ENCODE measurements around the gene CXCR4.
"Not testable (repeated sequence)": the region's sequence is repeated elsewhere in the genome, so short reads cannot be mapped to it uniquely, and the experiment has no call there.

The CXCR4 gene

GRCh38 chr2:136077107-136077506, 40.8 kb downstream of the CXCR4 start:
- no peak for DNase-seq (ENCODE audit: low read depth, low spot score)

GRCh38 chr2:136075476-136075875, 42.5 kb downstream of the CXCR4 start:
- DNase-seq (ENCODE audit: low read depth, low spot score): no peak

- DNase-seq (ENCODE audit: low read depth, low spot score): no peak
Observed at GRCh38 chr2:136072621-136073020, 45.3 kb downstream of the CXCR4 start.

- not testable (repeated sequence) for DNase-seq (ENCODE audit: low read depth, low spot score)
Observed at GRCh38 chr2:136071887-136072286, 46.1 kb downstream of the CXCR4 start.

GRCh38 chr2:136070913-136071312, 47.0 kb downstream of the CXCR4 start:
- no peak for DNase-seq (ENCODE audit: low read depth, low spot score)

GRCh38 chr2:136069773-136070172, 48.2 kb downstream of the CXCR4 start:
- DNase-seq (ENCODE audit: low read depth, low spot score): no peak

GRCh38 chr2:136068581-136069227, 49.2 kb downstream of the CXCR4 start:
- DNase-seq (ENCODE audit: low read depth, low spot score): no peak

GRCh38 chr2:136067897-136068580, 49.9 kb downstream of the CXCR4 start:
- no peak for DNase-seq (ENCODE audit: low read depth, low spot score)

GRCh38 chr2:136067459-136067858, 50.5 kb downstream of the CXCR4 start:
- DNase-seq (ENCODE audit: low read depth, low spot score): no peak

GRCh38 chr2:136065907-136066306, 52.0 kb downstream of the CXCR4 start:
- no peak for DNase-seq (ENCODE audit: low read depth, low spot score)

- DNase-seq (ENCODE audit: low read depth, low spot score): no peak
Observed at GRCh38 chr2:136065384-136065783, 52.6 kb downstream of the CXCR4 start.
